Uterus (tissue), 4 donors: ENCODE data around the gene EPHA6. TPM values are rescaled to one million over a fixed set of nuclear protein-coding genes. Genes with fewer than 3 reads are reported as not detected.

Experiments used
- DNase-seq, 2 donors: peaks; one replicate each; pipeline ENCODE4 v3.0.0-alpha.2; 2019 to 2020
- H3K27ac ChIP-seq, 2 donors: fragments of 200-600 bp; sonication (generic); 1 replicate in 1 of 2; 2 replicates in 1 of 2; pipeline ENCODE4 v1.5.1; 2016 to 2018
- H3K27me3 ChIP-seq, 2 donors: fragments of 200-600 bp; sonication (generic); one replicate each; pipeline ENCODE4 v1.5.1; 2018 to 2019; ENCODE audit warnings: control low read depth in 1 of 2
- H3K36me3 ChIP-seq, 2 donors: fragments of 200-600 bp; sonication (generic); one replicate each; pipeline ENCODE4 v1.5.1; 2019; ENCODE audit warnings: control low read depth in 1 of 2
- H3K4me1 ChIP-seq, 2 donors: fragments of 200-600 bp; sonication (generic); one replicate each; pipeline ENCODE4 v1.5.1; 2018 to 2019; ENCODE audit warnings: control low read depth in 1 of 2
- H3K4me3 ChIP-seq, 2 donors: fragments of 200-600 bp; sonication (generic); 1 replicate in 1 of 2; 2 replicates in 1 of 2; pipeline ENCODE4 v1.5.1; 2018 to 2019; ENCODE audit warnings: mild to moderate bottlenecking in 1 of 2
- H3K9me3 ChIP-seq, 2 donors: fragments of 200-600 bp; sonication (generic); one replicate each; pipeline ENCODE4 v1.5.1; 2019; ENCODE audit warnings: control low read depth in 1 of 2
- CTCF ChIP-seq, 4 experiments: fragments of 200-600 bp in 2 of 4; fragments of 450-650 bp in 2 of 4; sonication (generic) in 2 of 4; IDR thresholded peaks; one replicate each; pipeline ENCODE4 v1.5.1; 2016 to 2019; ENCODE audit warnings: antibody characterized with exemption in 4 of 4, mild to moderate bottlenecking in 2 of 4, moderate library complexity in 1 of 4
- POLR2A ChIP-seq, 2 donors: fragments of 450-650 bp; IDR thresholded peaks; one replicate each; pipeline ENCODE4 v1.6.1; 2016; ENCODE audit warnings: antibody characterized with exemption in 2 of 2, mild to moderate bottlenecking in 1 of 2, moderate library complexity in 1 of 2
- intact Hi-C: fragments of 100-400 bp; cut with DNase I; formaldehyde crosslinking; loops from one replicate; pipeline ENCODE4 v1.15.1; 2023; ENCODE audit warnings: low total_unique reads
- total RNA-seq, 4 donors: library from RNA; depleted of rRNA in 3 of 4; stranded (reverse); fragments of >200 nt in 3 of 4; gene quantifications; one replicate each; pipeline versions ENCODE4 v1.1.0 to v1.2.4, GENCODE V29; 2014 to 2023
- donor health status: DM: yes; HTN: yes; CAD: no.

EPHA6 gene
- total RNA-seq, 4 donors from 2014 or later: 0.29 to 7.3 (median 2.5) TPM

GRCh38 chr3:97550408-97550807 lies 736.0 kb downstream of the EPHA6 start:
- Histone ChIP-seq H3K4me3 (no peak overlapping the region), H3K36me3 (no peaks in the 10 kb centered on the region), H3K27ac (no peak overlapping the region), H3K4me1 (no peaks in the 10 kb centered on the region), H3K9me3 (no peaks in the 10 kb centered on the region), H3K27me3 (no peaks in the 10 kb centered on the region)
- DNase-seq: no peak
- intact Hi-C loops: no loop called here
- TF ChIP-seq CTCF (IDR thresholded peaks at IDR 0.05): no peak
- no peak for TF ChIP-seq POLR2A (IDR thresholded peaks at IDR 0.05)

GRCh38 chr3:97552186-97552585 lies 737.8 kb downstream of the EPHA6 start:
- H3K9me3 ChIP-seq: no peaks in the 10 kb centered on the region
- no peaks in the 10 kb centered on the region for H3K4me1 ChIP-seq
- TF ChIP-seq POLR2A (IDR thresholded peaks at IDR 0.05) (no peak), CTCF (IDR thresholded peaks at IDR 0.05) (no peak)
- no peaks in the 10 kb centered on the region for H3K36me3 ChIP-seq
- no peak overlapping the region for H3K27ac ChIP-seq
- intact Hi-C loops: no loop called here
- H3K4me3 ChIP-seq: no peak overlapping the region
- DNase-seq: no peak
- no peaks in the 10 kb centered on the region for H3K27me3 ChIP-seq

- intact Hi-C loops: loop anchor here (5.0 kb wide), 1 partner anchor 1702 kb away; no protein-coding TSS in a partner anchor
- Histone ChIP-seq H3K4me1 (no peaks in the 10 kb centered on the region), H3K4me3 (no peak overlapping the region), H3K36me3 (no peaks in the 10 kb centered on the region), H3K27me3 (no peaks in the 10 kb centered on the region), H3K9me3 (no peaks in the 10 kb centered on the region), H3K27ac (no peak overlapping the region)
- TF ChIP-seq CTCF (IDR thresholded peaks at IDR 0.05): no peak
- no peak for TF ChIP-seq POLR2A (IDR thresholded peaks at IDR 0.05)
- no peak for DNase-seq
These were observed 761.3 kb downstream of the EPHA6 start for GRCh38 chr3:97575742-97576141.

- no peak overlapping the region for H3K27ac ChIP-seq
- TF ChIP-seq CTCF (IDR thresholded peaks at IDR 0.05) (no peak), POLR2A (IDR thresholded peaks at IDR 0.05) (no peak)
- intact Hi-C loops: loop anchor here (5.0 kb wide), 1 partner anchor 1701 kb away; no protein-coding TSS in a partner anchor
These were observed 761.8 kb downstream of the EPHA6 start for GRCh38 chr3:97576221-97576620.

GRCh38 chr3:97579365-97579764 lies 765.0 kb downstream of the EPHA6 start:
- no peaks in the 10 kb centered on the region for H3K36me3 ChIP-seq

More at GRCh38 chr3:97576221-97576620, 761.8 kb downstream of the EPHA6 start:
- H3K36me3 ChIP-seq: no peaks in the 10 kb centered on the region
- no peak for DNase-seq
- no peaks in the 10 kb centered on the region for H3K9me3 ChIP-seq
- no peak overlapping the region for H3K4me3 ChIP-seq
- H3K27me3 ChIP-seq: no peaks in the 10 kb centered on the region
- no peaks in the 10 kb centered on the region for H3K4me1 ChIP-seq

GRCh38 chr3:97610626-97611025 lies 796.2 kb downstream of the EPHA6 start:
- intact Hi-C loops: no loop called here
- H3K4me1 ChIP-seq: no peaks in the 10 kb centered on the region
- DNase-seq: no peak
- H3K27ac ChIP-seq: no peak overlapping the region
- no peaks in the 10 kb centered on the region for H3K9me3 ChIP-seq
- H3K27me3 ChIP-seq: no peaks in the 10 kb centered on the region
- TF ChIP-seq CTCF (IDR thresholded peaks at IDR 0.05) (no peak), POLR2A (IDR thresholded peaks at IDR 0.05) (no peak)
- H3K36me3 ChIP-seq: no peaks in the 10 kb centered on the region
- H3K4me3 ChIP-seq: no peak overlapping the region

More at GRCh38 chr3:97579365-97579764, 765.0 kb downstream of the EPHA6 start:
- no peaks in the 10 kb centered on the region for H3K4me1 ChIP-seq
- TF ChIP-seq POLR2A (IDR thresholded peaks at IDR 0.05): no peak
- no peaks in the 10 kb centered on the region for H3K9me3 ChIP-seq
- no peak overlapping the region for H3K4me3 ChIP-seq
- intact Hi-C loops: loop anchor here (5.0 kb wide), 1 partner anchor 1698 kb away; no protein-coding TSS in a partner anchor
- no peak for DNase-seq
- H3K27ac ChIP-seq: no peak overlapping the region
- no peaks in the 10 kb centered on the region for H3K27me3 ChIP-seq
